Hindlimb muscle (tissue), 1 donor: ENCODE data around the gene MUC15. TPM values are rescaled to one million over a fixed set of nuclear protein-coding genes. Genes with fewer than 3 reads are reported as not detected.

Experiments used
- polyA plus RNA-seq: library from polyadenylated mRNA; unstranded; fragments of 120-200 nt; gene quantifications from one replicate; pipeline ENCODE4 v1.2.1, GENCODE V29; 2013; ENCODE audit not compliant: insufficient read length

The MUC15 gene
- polyA plus RNA-seq, 1 donor, result 0.48 TPM

Other genes with a start within 250 kb of the MUC15 start
- not detected for gene ANO3, start 240.1 kb downstream of the MUC15 start, polyA plus RNA-seq
- gene SLC5A12, start 149.8 kb upstream of the MUC15 start, polyA plus RNA-seq, result 0.03 TPM